COR-L47 (cell line): ENCODE results near the gene ZPR1.

ENCODE experiments used
- DNase-seq: peaks from one replicate; lab custom pipeline; 2025; lab: John Stamatoyannopoulos, UW

Gene ZPR1

GRCh38 chr11:116750070-116750718 lies 37.6 kb downstream of the ZPR1 start:
- DNase-seq: no peak

- no peak for DNase-seq
These were observed 45.7 kb downstream of the ZPR1 start for GRCh38 chr11:116742104-116742503.

GRCh38 chr11:116740741-116741140 lies 47.1 kb downstream of the ZPR1 start:
- DNase-seq: peak; percentile 29

GRCh38 chr11:116738975-116739374 lies 48.8 kb downstream of the ZPR1 start:
- DNase-seq: no peak

GRCh38 chr11:116736763-116737162 lies 51.1 kb downstream of the ZPR1 start:
- DNase-seq: no peak

- DNase-seq: no peak
These were observed 53.8 kb downstream of the ZPR1 start for GRCh38 chr11:116733969-116734508.

- no peak for DNase-seq
These were observed 54.6 kb downstream of the ZPR1 start for GRCh38 chr11:116733043-116733755.

- peak; percentile 66 for DNase-seq
These were observed 55.4 kb downstream of the ZPR1 start for GRCh38 chr11:116732271-116733042.

GRCh38 chr11:116731821-116732220 lies 56.0 kb downstream of the ZPR1 start:
- no peak for DNase-seq

GRCh38 chr11:116731097-116731761 lies 56.6 kb downstream of the ZPR1 start:
- peak; percentile 32 for DNase-seq

GRCh38 chr11:116730601-116731000 lies 57.2 kb downstream of the ZPR1 start:
- no peak for DNase-seq

- DNase-seq: no peak
These were observed 57.6 kb downstream of the ZPR1 start for GRCh38 chr11:116730241-116730561.

GRCh38 chr11:116729501-116730240 lies 58.2 kb downstream of the ZPR1 start:
- DNase-seq: no peak

GRCh38 chr11:116727990-116728389 lies 59.8 kb downstream of the ZPR1 start:
- DNase-seq: no peak

- no peak for DNase-seq
These were observed 62.2 kb downstream of the ZPR1 start for GRCh38 chr11:116725434-116726221.

GRCh38 chr11:116724813-116725212 lies 63.0 kb downstream of the ZPR1 start:
- DNase-seq: no peak
